ENCODE results near the gene SLIT1. TPM values are rescaled to one million over a fixed set of nuclear protein-coding genes. Genes with fewer than 3 reads are reported as not detected.

SLIT1 gene
- total RNA-seq, 1 donor from 2014 or later = 0.23 TPM

- DNase-seq (peak; percentile 46), ATAC-seq (no peak)
- Histone ChIP-seq H3K36me3 (no peaks in the 10 kb centered on the region), H3K4me1 (no peaks in the 10 kb centered on the region), H3K27me3 (no peaks in the 10 kb centered on the region), H3K27ac (no peak overlapping the region), H3K9me3 (no peaks in the 10 kb centered on the region), H3K4me3 (no peak overlapping the region)
- TF ChIP-seq, protein P1, sequence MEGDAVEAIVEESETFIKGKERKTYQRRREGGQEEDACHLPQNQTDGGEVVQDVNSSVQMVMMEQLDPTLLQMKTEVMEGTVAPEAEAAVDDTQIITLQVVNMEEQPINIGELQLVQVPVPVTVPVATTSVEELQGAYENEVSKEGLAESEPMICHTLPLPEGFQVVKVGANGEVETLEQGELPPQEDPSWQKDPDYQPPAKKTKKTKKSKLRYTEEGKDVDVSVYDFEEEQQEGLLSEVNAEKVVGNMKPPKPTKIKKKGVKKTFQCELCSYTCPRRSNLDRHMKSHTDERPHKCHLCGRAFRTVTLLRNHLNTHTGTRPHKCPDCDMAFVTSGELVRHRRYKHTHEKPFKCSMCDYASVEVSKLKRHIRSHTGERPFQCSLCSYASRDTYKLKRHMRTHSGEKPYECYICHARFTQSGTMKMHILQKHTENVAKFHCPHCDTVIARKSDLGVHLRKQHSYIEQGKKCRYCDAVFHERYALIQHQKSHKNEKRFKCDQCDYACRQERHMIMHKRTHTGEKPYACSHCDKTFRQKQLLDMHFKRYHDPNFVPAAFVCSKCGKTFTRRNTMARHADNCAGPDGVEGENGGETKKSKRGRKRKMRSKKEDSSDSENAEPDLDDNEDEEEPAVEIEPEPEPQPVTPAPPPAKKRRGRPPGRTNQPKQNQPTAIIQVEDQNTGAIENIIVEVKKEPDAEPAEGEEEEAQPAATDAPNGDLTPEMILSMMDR (IDR thresholded peaks at IDR 0.05) = no peak
- intact Hi-C loops (cut with DNase I) = no loop called here
Observed at GRCh38 chr10:97163781-97164501, 21.8 kb downstream of the SLIT1 start.

GRCh38 chr10:97163181-97163580 is 22.6 kb downstream of the SLIT1 start:
- Histone ChIP-seq H3K9me3 (no peaks in the 10 kb centered on the region), H3K4me1 (no peaks in the 10 kb centered on the region), H3K27me3 (no peaks in the 10 kb centered on the region), H3K4me3 (no peak overlapping the region), H3K36me3 (no peaks in the 10 kb centered on the region), H3K27ac (no peak overlapping the region)
- TF ChIP-seq, protein P1 (IDR thresholded peaks at IDR 0.05) = no peak
- intact Hi-C loops (cut with DNase I) = no loop called here
- ATAC-seq (no peak), DNase-seq (peak; percentile 48)

DNA sequence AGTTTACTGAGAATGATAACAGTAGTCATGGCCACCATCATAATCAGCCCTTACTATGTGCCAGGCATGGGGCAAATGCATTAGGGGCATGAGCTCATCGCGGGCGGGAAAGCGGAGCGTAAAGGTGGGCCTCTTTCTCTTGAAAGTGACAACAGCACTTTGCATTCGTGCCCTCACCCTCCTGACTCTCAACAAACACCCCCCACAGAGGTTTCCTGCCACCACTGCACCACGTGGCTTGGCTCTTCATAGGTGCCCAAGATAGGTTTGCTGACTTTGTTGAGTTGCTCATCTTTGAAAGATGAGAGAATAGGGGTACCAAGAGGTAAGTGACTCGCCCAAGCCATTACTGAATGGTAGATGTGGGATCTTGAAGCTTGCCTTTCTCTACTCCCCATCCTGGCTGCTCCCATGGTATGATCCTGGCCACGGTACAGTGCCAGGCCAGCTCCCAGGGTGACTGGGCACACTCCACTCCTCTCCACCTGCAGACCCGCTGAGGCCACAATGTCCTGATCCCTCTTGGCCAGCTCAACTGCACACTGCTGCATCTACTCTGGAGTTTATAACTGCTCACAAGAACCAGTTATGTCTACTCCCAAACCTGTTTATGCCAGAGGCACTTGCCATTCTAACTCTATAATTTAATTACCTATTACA is 26.0 kb downstream of the SLIT1 start:
- Histone ChIP-seq H3K27ac (no peak overlapping the region), H3K4me1 (no peaks in the 10 kb centered on the region), H3K27me3 (no peaks in the 10 kb centered on the region), H3K9me3 (no peaks in the 10 kb centered on the region), H3K4me3 (no peak overlapping the region), H3K36me3 (no peaks in the 10 kb centered on the region)
- TF ChIP-seq, protein P1 (IDR thresholded peaks at IDR 0.05) = no peak
- intact Hi-C loops (cut with DNase I) = no loop called here
- ATAC-seq (no peak), DNase-seq (peak; percentile 23)

- DNase-seq = peak; percentile 12
- no peak overlapping the region for H3K27ac ChIP-seq
Observed at GRCh38 chr10:97157578-97158095, 28.1 kb downstream of the SLIT1 start.

DNA sequence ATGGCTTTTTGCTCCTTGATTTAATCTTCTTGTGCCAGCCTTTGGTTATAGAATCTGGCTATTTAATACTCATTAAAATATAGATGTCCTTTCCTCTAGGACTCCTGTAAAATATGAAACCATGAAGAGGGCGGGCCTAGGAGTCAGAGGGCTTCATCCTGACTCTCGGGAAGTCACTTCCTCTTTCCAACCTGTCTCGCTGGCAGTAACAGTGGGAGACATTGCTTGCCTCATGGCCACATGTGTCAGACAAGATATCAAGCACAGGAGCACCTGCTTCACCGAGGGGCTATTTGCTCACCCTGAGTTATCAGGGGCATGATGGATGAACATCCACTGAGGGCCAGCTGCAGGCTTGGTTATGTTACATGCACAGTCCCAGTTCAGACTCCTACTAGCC is 31.0 kb downstream of the SLIT1 start:
- DNase-seq (no peak), ATAC-seq (no peak)
- TF ChIP-seq, protein P1 (IDR thresholded peaks at IDR 0.05) = no peak

More at GRCh38 chr10:97157578-97158095, 28.1 kb downstream of the SLIT1 start:
- Histone ChIP-seq H3K9me3 (no peaks in the 10 kb centered on the region), H3K4me1 (no peaks in the 10 kb centered on the region), H3K36me3 (no peaks in the 10 kb centered on the region), H3K4me3 (no peak overlapping the region), H3K27me3 (no peaks in the 10 kb centered on the region)
- peak; percentile 37 for ATAC-seq
- TF ChIP-seq, protein P1 (IDR thresholded peaks at IDR 0.05) = no peak
- intact Hi-C loops (cut with DNase I) = no loop called here

More for the DNA sequence above, 31.0 kb downstream of the SLIT1 start:
- intact Hi-C loops (cut with DNase I) = no loop called here
- H3K9me3 ChIP-seq = no peaks in the 10 kb centered on the region
- no peaks in the 10 kb centered on the region for H3K4me1 ChIP-seq
- no peak overlapping the region for H3K4me3 ChIP-seq
- no peaks in the 10 kb centered on the region for H3K36me3 ChIP-seq
- H3K27me3 ChIP-seq = no peaks in the 10 kb centered on the region
- no peak overlapping the region for H3K27ac ChIP-seq

Measured in upper lobe of right lung (tissue), 1 donor.